ENCODE measurements around the gene MYO10.

The MYO10 gene

DNA sequence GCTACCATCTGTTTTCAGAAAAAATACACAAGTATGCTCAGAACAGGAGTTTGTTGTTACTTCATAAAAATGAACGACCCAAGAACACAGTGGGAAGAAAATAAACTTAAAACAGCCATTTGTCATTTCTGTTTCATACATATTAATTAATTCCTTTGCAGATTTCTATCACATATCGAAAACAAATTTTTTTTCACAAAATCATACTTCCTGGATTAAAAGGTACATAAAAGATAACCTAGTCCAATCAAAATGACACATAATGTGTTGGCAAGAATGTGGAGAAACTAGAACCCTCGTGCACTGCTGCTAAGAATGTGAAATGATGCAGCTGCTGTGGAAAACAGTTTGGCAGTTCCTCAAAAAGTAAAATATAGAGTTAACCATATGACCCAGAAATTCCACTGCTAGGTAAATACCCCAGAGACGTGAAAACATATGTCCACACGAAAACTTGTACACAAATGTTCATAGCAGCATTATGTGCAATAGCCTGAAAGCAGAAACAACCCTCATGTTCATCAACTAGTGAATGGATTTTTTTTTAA lies 46.0 kb downstream of the MYO10 start (continued):
- TF ChIP-seq, protein P1, sequence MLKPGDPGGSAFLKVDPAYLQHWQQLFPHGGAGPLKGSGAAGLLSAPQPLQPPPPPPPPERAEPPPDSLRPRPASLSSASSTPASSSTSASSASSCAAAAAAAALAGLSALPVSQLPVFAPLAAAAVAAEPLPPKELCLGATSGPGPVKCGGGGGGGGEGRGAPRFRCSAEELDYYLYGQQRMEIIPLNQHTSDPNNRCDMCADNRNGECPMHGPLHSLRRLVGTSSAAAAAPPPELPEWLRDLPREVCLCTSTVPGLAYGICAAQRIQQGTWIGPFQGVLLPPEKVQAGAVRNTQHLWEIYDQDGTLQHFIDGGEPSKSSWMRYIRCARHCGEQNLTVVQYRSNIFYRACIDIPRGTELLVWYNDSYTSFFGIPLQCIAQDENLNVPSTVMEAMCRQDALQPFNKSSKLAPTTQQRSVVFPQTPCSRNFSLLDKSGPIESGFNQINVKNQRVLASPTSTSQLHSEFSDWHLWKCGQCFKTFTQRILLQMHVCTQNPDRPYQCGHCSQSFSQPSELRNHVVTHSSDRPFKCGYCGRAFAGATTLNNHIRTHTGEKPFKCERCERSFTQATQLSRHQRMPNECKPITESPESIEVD (tag by site-specific recombination; IDR thresholded peaks at IDR 0.05), result peak; percentile 68
- TF ChIP-seq ZNF548 (tag by site-specific recombination; IDR thresholded peaks at IDR 0.05) (no peak), ZNF19 (tag by site-specific recombination; IDR thresholded peaks at IDR 0.05; ENCODE audit: low read depth) (0 out of 2 replicates have a peak, but pooled peaks have one; percentile 3), ZNF558 (tag by site-specific recombination; IDR thresholded peaks at IDR 0.05) (no peak), ZNF416 (tag by site-specific recombination; IDR thresholded peaks at IDR 0.05) (no peak), PRDM1 (tag by site-specific recombination; IDR thresholded peaks at IDR 0.05) (no peak), ZBTB21 (tag by site-specific recombination; IDR thresholded peaks at IDR 0.05) (no peak), ZEB2 (tag by site-specific recombination; IDR thresholded peaks at IDR 0.05) (0 out of 2 replicates have a peak, but pooled peaks have one; percentile 7), SCRT1 (tag by site-specific recombination; IDR thresholded peaks at IDR 0.05; ENCODE audit: borderline replicate concordance) (no peak), ZNF292 (tag by site-specific recombination; IDR thresholded peaks at IDR 0.05; ENCODE audit: borderline replicate concordance, low read depth) (no peak), ZNF169 (tag by site-specific recombination; IDR thresholded peaks at IDR 0.05) (no peak), KLF9 (tag by site-specific recombination; IDR thresholded peaks at IDR 0.05; ENCODE audit: low read depth) (no peak), ZFP69B (tag by site-specific recombination; IDR thresholded peaks at IDR 0.05) (no peak), ZNF777 (tag by site-specific recombination; IDR thresholded peaks at IDR 0.05; ENCODE audit: borderline replicate concordance) (no peak), ZNF10 (tag by site-specific recombination; IDR thresholded peaks at IDR 0.05) (no peak), ZFP3 (tag by site-specific recombination; IDR thresholded peaks at IDR 0.05; ENCODE audit: low read depth) (no peak), ZNF423 (tag by site-specific recombination; IDR thresholded peaks at IDR 0.05) (no peak), KLF7 (tag by site-specific recombination; IDR thresholded peaks at IDR 0.05; ENCODE audit: borderline replicate concordance) (no peak), RBAK (tag by site-specific recombination; IDR thresholded peaks at IDR 0.05) (no peak), ZNF776 (tag by site-specific recombination; IDR thresholded peaks at IDR 0.05; ENCODE audit: borderline replicate concordance) (no peak), ZNF350 (tag by site-specific recombination; IDR thresholded peaks at IDR 0.05) (no peak)
- TF ChIP-seq, protein P2, sequence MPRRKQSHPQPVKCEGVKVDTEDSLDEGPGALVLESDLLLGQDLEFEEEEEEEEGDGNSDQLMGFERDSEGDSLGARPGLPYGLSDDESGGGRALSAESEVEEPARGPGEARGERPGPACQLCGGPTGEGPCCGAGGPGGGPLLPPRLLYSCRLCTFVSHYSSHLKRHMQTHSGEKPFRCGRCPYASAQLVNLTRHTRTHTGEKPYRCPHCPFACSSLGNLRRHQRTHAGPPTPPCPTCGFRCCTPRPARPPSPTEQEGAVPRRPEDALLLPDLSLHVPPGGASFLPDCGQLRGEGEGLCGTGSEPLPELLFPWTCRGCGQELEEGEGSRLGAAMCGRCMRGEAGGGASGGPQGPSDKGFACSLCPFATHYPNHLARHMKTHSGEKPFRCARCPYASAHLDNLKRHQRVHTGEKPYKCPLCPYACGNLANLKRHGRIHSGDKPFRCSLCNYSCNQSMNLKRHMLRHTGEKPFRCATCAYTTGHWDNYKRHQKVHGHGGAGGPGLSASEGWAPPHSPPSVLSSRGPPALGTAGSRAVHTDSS (tag by site-specific recombination; IDR thresholded peaks at IDR 0.05), result no peak
- TF ChIP-seq, protein P3, sequence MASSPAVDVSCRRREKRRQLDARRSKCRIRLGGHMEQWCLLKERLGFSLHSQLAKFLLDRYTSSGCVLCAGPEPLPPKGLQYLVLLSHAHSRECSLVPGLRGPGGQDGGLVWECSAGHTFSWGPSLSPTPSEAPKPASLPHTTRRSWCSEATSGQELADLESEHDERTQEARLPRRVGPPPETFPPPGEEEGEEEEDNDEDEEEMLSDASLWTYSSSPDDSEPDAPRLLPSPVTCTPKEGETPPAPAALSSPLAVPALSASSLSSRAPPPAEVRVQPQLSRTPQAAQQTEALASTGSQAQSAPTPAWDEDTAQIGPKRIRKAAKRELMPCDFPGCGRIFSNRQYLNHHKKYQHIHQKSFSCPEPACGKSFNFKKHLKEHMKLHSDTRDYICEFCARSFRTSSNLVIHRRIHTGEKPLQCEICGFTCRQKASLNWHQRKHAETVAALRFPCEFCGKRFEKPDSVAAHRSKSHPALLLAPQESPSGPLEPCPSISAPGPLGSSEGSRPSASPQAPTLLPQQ (tag by site-specific recombination; IDR thresholded peaks at IDR 0.05), result 0 out of 2 replicates have a peak, but pooled peaks have one; percentile 8
- TF ChIP-seq, protein P4, sequence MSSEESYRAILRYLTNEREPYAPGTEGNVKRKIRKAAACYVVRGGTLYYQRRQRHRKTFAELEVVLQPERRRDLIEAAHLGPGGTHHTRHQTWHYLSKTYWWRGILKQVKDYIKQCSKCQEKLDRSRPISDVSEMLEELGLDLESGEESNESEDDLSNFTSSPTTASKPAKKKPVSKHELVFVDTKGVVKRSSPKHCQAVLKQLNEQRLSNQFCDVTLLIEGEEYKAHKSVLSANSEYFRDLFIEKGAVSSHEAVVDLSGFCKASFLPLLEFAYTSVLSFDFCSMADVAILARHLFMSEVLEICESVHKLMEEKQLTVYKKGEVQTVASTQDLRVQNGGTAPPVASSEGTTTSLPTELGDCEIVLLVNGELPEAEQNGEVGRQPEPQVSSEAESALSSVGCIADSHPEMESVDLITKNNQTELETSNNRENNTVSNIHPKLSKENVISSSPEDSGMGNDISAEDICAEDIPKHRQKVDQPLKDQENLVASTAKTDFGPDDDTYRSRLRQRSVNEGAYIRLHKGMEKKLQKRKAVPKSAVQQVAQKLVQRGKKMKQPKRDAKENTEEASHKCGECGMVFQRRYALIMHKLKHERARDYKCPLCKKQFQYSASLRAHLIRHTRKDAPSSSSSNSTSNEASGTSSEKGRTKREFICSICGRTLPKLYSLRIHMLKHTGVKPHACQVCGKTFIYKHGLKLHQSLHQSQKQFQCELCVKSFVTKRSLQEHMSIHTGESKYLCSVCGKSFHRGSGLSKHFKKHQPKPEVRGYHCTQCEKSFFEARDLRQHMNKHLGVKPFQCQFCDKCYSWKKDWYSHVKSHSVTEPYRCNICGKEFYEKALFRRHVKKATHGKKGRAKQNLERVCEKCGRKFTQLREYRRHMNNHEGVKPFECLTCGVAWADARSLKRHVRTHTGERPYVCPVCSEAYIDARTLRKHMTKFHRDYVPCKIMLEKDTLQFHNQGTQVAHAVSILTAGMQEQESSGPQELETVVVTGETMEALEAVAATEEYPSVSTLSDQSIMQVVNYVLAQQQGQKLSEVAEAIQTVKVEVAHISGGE (tag by site-specific recombination; conservative IDR thresholded peaks at IDR 0.05; ENCODE audit: low read depth), result 0 out of 2 replicates have a peak, but pooled peaks have one; percentile 2
- TF ChIP-seq, protein P5, sequence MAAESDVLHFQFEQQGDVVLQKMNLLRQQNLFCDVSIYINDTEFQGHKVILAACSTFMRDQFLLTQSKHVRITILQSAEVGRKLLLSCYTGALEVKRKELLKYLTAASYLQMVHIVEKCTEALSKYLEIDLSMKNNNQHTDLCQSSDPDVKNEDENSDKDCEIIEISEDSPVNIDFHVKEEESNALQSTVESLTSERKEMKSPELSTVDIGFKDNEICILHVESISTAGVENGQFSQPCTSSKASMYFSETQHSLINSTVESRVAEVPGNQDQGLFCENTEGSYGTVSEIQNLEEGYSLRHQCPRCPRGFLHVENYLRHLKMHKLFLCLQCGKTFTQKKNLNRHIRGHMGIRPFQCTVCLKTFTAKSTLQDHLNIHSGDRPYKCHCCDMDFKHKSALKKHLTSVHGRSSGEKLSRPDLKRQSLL (tag by site-specific recombination; IDR thresholded peaks at IDR 0.05), result no peak
- TF ChIP-seq, protein P6, sequence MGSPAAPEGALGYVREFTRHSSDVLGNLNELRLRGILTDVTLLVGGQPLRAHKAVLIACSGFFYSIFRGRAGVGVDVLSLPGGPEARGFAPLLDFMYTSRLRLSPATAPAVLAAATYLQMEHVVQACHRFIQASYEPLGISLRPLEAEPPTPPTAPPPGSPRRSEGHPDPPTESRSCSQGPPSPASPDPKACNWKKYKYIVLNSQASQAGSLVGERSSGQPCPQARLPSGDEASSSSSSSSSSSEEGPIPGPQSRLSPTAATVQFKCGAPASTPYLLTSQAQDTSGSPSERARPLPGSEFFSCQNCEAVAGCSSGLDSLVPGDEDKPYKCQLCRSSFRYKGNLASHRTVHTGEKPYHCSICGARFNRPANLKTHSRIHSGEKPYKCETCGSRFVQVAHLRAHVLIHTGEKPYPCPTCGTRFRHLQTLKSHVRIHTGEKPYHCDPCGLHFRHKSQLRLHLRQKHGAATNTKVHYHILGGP (tag by site-specific recombination; IDR thresholded peaks at IDR 0.05), result 0 out of 2 replicates have a peak, but pooled peaks have one; percentile 1
- TF ChIP-seq, protein P7, sequence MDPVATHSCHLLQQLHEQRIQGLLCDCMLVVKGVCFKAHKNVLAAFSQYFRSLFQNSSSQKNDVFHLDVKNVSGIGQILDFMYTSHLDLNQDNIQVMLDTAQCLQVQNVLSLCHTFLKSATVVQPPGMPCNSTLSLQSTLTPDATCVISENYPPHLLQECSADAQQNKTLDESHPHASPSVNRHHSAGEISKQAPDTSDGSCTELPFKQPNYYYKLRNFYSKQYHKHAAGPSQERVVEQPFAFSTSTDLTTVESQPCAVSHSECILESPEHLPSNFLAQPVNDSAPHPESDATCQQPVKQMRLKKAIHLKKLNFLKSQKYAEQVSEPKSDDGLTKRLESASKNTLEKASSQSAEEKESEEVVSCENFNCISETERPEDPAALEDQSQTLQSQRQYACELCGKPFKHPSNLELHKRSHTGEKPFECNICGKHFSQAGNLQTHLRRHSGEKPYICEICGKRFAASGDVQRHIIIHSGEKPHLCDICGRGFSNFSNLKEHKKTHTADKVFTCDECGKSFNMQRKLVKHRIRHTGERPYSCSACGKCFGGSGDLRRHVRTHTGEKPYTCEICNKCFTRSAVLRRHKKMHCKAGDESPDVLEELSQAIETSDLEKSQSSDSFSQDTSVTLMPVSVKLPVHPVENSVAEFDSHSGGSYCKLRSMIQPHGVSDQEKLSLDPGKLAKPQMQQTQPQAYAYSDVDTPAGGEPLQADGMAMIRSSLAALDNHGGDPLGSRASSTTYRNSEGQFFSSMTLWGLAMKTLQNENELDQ (tag by site-specific recombination; IDR thresholded peaks at IDR 0.05; ENCODE audit: low read depth), result no peak
